Measurements from ENCODE around the gene ALDOA.

Gene ALDOA

DNA sequence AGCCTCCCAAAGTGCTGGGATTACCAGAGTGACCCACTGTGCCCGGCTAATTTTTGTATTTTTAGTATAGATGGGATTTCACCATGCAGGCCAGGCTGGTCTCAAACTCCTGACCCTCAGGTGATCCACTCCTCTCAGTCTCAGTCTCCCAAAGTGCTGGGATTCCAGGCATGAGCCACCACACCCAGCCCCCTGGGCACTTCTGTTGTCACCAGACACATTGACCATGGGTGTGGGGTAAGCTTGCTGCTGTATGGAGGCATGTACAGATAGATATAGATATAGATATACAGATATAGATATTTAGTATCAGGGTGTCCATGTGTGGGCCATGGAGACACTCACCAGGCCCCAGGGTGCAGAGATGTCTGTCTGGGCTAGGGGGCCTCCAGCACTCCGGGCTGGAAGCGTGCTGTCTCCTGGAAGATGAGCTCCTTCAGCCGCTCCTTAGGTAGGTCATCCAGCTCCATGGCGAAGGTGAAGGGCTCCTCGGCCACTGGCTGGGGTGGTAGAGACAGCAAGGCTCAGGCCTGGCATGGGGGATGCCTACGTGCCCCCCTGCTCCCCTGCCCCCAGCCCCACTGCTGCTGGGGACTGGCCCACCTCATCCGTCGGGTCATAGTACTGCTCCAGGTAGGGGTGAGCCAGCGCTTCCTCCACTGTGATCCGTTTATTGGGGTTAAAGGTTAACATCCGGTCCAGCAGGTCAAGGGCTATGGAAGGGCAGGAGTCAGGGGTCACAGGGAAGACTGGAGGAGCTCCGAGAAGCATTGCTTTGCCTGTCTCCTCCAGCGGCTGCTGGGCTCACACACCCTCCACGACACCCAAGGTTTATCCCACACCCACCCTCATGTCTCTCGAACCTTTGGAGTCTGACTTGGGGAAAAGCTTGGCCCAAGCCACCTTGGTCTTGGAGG is 51.0 kb downstream of the ALDOA start:
- no peak for DNase-seq (ENCODE audit: low spot score)

DNA sequence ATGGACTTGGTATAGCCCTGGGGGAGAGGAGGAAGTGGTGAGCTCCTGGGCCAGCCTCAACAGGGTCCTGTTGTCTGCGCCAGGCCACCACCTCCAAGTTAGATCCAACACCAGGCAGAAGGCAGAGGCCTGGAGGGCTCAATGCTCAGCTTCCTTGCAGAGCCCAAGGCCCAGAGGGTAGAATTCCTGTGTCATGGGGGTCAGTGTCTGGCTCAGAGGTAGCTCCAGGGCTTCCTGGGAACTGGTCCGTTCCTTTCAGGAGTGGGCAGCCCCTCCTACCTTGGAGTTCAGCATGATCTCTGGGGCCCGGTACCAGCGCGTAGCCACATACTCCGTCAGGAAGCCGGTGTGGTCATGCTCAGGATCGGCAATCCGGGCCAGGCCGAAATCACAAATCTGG is 52.2 kb downstream of the ALDOA start:
- DNase-seq (ENCODE audit: low spot score), result no peak

DNA sequence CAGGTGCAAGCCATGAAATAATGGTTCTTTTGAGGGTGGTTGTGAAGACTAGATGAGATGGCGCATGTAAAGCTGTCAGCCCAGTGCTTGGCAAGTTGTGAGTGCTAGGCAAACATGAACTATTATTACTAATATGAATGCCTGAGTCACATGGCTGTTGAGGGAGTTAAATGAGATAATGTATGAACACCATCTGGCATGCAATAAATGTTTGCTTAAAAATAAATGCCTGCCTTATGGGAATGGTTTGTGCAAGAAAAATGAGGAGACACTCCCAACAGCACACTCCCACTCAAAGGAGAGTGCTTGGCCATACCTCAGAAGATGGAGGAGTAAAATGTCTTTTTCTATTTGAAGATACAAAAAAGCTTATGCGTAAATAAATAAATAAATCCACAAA is 53.9 kb downstream of the ALDOA start:
- no peak for DNase-seq (ENCODE audit: low spot score)
